ENCODE results near the gene UNC50.

Gene UNC50

DNA sequence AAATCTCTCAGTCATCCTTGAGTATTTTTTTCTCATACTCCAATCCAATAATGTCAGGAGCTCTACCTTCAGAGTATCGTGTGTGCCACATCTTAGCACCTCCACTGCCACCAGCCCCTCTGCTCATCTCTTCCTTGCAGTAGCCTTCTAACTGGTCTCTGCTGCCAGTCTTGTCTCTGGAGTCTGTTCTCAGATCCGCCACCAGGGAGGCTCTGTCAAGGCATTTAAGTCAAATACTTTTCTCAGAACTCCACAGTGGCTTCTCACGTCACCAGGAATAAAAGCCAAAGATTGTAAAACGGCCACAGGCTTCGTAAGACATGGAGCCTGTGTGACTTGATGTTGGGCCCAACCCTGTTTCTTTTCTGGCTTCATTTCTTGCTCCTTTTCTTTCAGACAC lies 7.1 kb downstream of the UNC50 start:
- no peak overlapping the region for H3K9ac ChIP-seq (ENCODE audit: low read depth, low read length)
- no peak overlapping the region for H2AFZ ChIP-seq (ENCODE audit: low read depth, low read length)
- H3K79me2 ChIP-seq (ENCODE audit: insufficient read depth, low read length) = peaks cover 11% of the 10 kb centered on the region; the same call in 1 of the 2 replicates
- no peaks in the 10 kb centered on the region for H4K20me1 ChIP-seq (ENCODE audit: insufficient read depth, low read length)
- H3K36me3 ChIP-seq (ENCODE audit: insufficient read depth, low read length) = peaks cover 88% of the 10 kb centered on the region
- no peak overlapping the region for H3K27ac ChIP-seq (ENCODE audit: low read length)
- no peak overlapping the region for H3K4me3 ChIP-seq (ENCODE audit: low read depth in 1 of 2, low read length in 2 of 2)
- no peak for TF ChIP-seq EZH2 (IDR thresholded peaks at IDR 0.05; ENCODE audit: borderline replicate concordance, low read depth, low read length, severe bottlenecking)
- TF ChIP-seq, protein P1, sequence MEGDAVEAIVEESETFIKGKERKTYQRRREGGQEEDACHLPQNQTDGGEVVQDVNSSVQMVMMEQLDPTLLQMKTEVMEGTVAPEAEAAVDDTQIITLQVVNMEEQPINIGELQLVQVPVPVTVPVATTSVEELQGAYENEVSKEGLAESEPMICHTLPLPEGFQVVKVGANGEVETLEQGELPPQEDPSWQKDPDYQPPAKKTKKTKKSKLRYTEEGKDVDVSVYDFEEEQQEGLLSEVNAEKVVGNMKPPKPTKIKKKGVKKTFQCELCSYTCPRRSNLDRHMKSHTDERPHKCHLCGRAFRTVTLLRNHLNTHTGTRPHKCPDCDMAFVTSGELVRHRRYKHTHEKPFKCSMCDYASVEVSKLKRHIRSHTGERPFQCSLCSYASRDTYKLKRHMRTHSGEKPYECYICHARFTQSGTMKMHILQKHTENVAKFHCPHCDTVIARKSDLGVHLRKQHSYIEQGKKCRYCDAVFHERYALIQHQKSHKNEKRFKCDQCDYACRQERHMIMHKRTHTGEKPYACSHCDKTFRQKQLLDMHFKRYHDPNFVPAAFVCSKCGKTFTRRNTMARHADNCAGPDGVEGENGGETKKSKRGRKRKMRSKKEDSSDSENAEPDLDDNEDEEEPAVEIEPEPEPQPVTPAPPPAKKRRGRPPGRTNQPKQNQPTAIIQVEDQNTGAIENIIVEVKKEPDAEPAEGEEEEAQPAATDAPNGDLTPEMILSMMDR (IDR thresholded peaks at IDR 0.05; ENCODE audit: borderline replicate concordance, extremely low read depth, low read length, poor library complexity, severe bottlenecking) = peak; percentile 29
- no peak for DNase-seq
- no peak overlapping the region for H3K4me2 ChIP-seq (ENCODE audit: insufficient read depth, low read length)
- H3K9me3 ChIP-seq (ENCODE audit: insufficient read depth, low read length, severe bottlenecking) = no peaks in the 10 kb centered on the region
- H3K27me3 ChIP-seq (ENCODE audit: insufficient read depth, low read length, poor library complexity) = no peaks in the 10 kb centered on the region
- peak; percentile 42; the same call in 1 of the 3 replicates for ATAC-seq (ENCODE audit: insufficient read depth, low read depth)
- H3K4me1 ChIP-seq (ENCODE audit: insufficient read depth, low read length) = peaks cover 9% of the 10 kb centered on the region

DNA sequence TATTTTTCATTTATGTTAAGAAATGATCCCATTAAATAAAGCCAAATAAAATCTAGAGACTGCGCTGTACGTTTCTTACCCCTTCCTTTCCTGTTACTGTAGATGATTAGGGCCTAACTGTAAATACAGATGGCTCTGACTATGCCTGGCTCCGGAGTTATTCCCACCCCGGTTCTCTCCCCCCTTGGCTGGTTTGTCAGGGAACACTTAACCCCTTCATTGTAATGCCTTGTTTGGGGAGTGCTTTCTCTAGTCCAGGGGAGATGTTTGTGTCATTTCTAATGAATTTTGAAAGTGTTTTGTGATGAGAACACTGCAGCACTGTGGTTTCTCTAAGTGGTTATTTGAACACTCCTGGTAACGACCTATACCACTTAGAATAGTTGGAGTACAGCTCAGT lies 8.8 kb downstream of the UNC50 start:
- Histone ChIP-seq H3K36me3 (ENCODE audit: insufficient read depth, low read length) (peaks cover 89% of the 10 kb centered on the region), H3K27me3 (ENCODE audit: insufficient read depth, low read length, poor library complexity) (no peaks in the 10 kb centered on the region), H3K27ac (ENCODE audit: low read length) (no peak overlapping the region), H2AFZ (ENCODE audit: low read depth, low read length) (no peak overlapping the region), H4K20me1 (ENCODE audit: insufficient read depth, low read length) (no peaks in the 10 kb centered on the region), H3K9me3 (ENCODE audit: insufficient read depth, low read length, severe bottlenecking) (no peaks in the 10 kb centered on the region), H3K79me2 (ENCODE audit: insufficient read depth, low read length) (no peaks in the 10 kb centered on the region; the same call in 1 of the 2 replicates), H3K4me3 (ENCODE audit: low read depth in 1 of 2, low read length in 2 of 2) (no peak overlapping the region), H3K4me2 (ENCODE audit: insufficient read depth, low read length) (no peak overlapping the region), H3K4me1 (ENCODE audit: insufficient read depth, low read length) (no peaks in the 10 kb centered on the region), H3K9ac (ENCODE audit: low read depth, low read length) (no peak overlapping the region)
- ATAC-seq (ENCODE audit: insufficient read depth, low read depth) = 0 out of 3 replicates have a peak, but pooled peaks have one; percentile 18
- TF ChIP-seq, protein P1 (IDR thresholded peaks at IDR 0.05; ENCODE audit: borderline replicate concordance, extremely low read depth, low read length, poor library complexity, severe bottlenecking) = no peak
- TF ChIP-seq EZH2 (IDR thresholded peaks at IDR 0.05; ENCODE audit: borderline replicate concordance, low read depth, low read length, severe bottlenecking) = no peak
- DNase-seq = no peak

DNA sequence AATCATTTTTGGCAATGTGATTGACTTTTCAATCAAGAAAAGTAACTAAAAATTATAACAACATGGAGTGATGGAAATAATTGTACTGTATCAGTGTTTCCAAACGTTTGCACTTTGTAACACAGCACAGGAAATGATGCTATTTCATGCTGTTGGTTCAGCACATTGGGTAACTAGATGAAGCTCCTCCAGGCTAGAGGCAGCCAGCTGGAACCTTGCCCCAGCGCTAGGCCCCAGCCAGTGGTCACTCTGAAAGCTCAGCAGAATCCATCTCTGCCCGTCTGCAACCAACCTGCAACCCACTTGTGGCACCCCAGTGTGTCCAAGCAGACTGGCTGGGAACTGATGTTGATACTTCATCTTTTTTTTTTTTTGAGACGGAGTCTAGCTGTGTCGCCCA lies 15.3 kb downstream of the UNC50 start:
- no peaks in the 10 kb centered on the region for H3K4me1 ChIP-seq (ENCODE audit: insufficient read depth, low read length)
- H3K4me3 ChIP-seq (ENCODE audit: low read depth in 1 of 2, low read length in 2 of 2) = no peak overlapping the region
- H3K79me2 ChIP-seq (ENCODE audit: insufficient read depth, low read length) = no peaks in the 10 kb centered on the region
- H3K4me2 ChIP-seq (ENCODE audit: insufficient read depth, low read length) = no peak overlapping the region
- no peak overlapping the region for H2AFZ ChIP-seq (ENCODE audit: low read depth, low read length)
- ATAC-seq (ENCODE audit: insufficient read depth, low read depth) (no peak), DNase-seq (no peak)
- TF ChIP-seq, protein P1 (IDR thresholded peaks at IDR 0.05; ENCODE audit: borderline replicate concordance, extremely low read depth, low read length, poor library complexity, severe bottlenecking) = no peak
- H3K27ac ChIP-seq (ENCODE audit: low read length) = no peak overlapping the region
- H3K9me3 ChIP-seq (ENCODE audit: insufficient read depth, low read length, severe bottlenecking) = no peaks in the 10 kb centered on the region
- H4K20me1 ChIP-seq (ENCODE audit: insufficient read depth, low read length) = no peaks in the 10 kb centered on the region
- H3K9ac ChIP-seq (ENCODE audit: low read depth, low read length) = no peak overlapping the region
- H3K36me3 ChIP-seq (ENCODE audit: insufficient read depth, low read length) = peaks cover 58% of the 10 kb centered on the region
- no peaks in the 10 kb centered on the region for H3K27me3 ChIP-seq (ENCODE audit: insufficient read depth, low read length, poor library complexity)

GRCh38 chr2:98632351-98632750 lies 24.0 kb downstream of the UNC50 start:
- Histone ChIP-seq H4K20me1 (ENCODE audit: insufficient read depth, low read length) (no peaks in the 10 kb centered on the region), H3K27me3 (ENCODE audit: insufficient read depth, low read length, poor library complexity) (no peaks in the 10 kb centered on the region), H3K27ac (ENCODE audit: low read length) (no peak overlapping the region), H3K4me1 (ENCODE audit: insufficient read depth, low read length) (peaks cover 14% of the 10 kb centered on the region), H3K4me2 (ENCODE audit: insufficient read depth, low read length) (no peak overlapping the region), H3K9ac (ENCODE audit: low read depth, low read length) (no peak overlapping the region), H2AFZ (ENCODE audit: low read depth, low read length) (no peak overlapping the region), H3K4me3 (ENCODE audit: low read depth in 1 of 2, low read length in 2 of 2) (no peak overlapping the region), H3K36me3 (ENCODE audit: insufficient read depth, low read length) (peaks cover 70% of the 10 kb centered on the region), H3K79me2 (ENCODE audit: insufficient read depth, low read length) (no peaks in the 10 kb centered on the region), H3K9me3 (ENCODE audit: insufficient read depth, low read length, severe bottlenecking) (no peaks in the 10 kb centered on the region)
- DNase-seq = no peak
- ATAC-seq (ENCODE audit: insufficient read depth, low read depth) = no peak
- TF ChIP-seq, protein P1 (IDR thresholded peaks at IDR 0.05; ENCODE audit: borderline replicate concordance, extremely low read depth, low read length, poor library complexity, severe bottlenecking) = no peak
- no peak for TF ChIP-seq EZH2 (IDR thresholded peaks at IDR 0.05; ENCODE audit: borderline replicate concordance, low read depth, low read length, severe bottlenecking)
